Thymus (tissue), 11 donors: ENCODE results near the gene FNBP1L. TPM values are rescaled to one million over a fixed set of nuclear protein-coding genes. Genes with fewer than 3 reads are reported as not detected.
"Not testable (repeated sequence)": the region's sequence is repeated elsewhere in the genome, so short reads cannot be mapped to it uniquely, and the experiment has no call there.

ENCODE experiments used
- DNase-seq, 9 donors: peaks; one replicate each; pipeline ENCODE4 v3.0.0-alpha.2; 2013; ENCODE audit warnings: low spot score in 9 of 9, low read depth in 6 of 9, missing footprints in 1 of 9
- H3K27ac ChIP-seq, 2 donors: one replicate each; pipeline ENCODE4 v1.5.1; 2013; ENCODE audit warnings: control low read depth in 1 of 2, low read depth in 1 of 2, low read length in 1 of 2, mild to moderate bottlenecking in 1 of 2, moderate library complexity in 1 of 2
- H3K27me3 ChIP-seq, 2 donors: one replicate each; pipeline ENCODE4 v1.5.1; 2013; ENCODE audit warnings: low read length in 1 of 2; ENCODE audit not compliant: control insufficient read depth in 2 of 2, insufficient read depth in 1 of 2
- H3K36me3 ChIP-seq, 2 donors: one replicate each; pipeline ENCODE4 v1.5.1; 2013; ENCODE audit warnings: low read length in 1 of 2, mild to moderate bottlenecking in 1 of 2, moderate library complexity in 1 of 2; ENCODE audit not compliant: control insufficient read depth in 2 of 2, insufficient read depth in 2 of 2
- H3K4me1 ChIP-seq, 2 donors: one replicate each; pipeline ENCODE4 v1.5.1; 2013; ENCODE audit warnings: low read length in 2 of 2; ENCODE audit not compliant: control insufficient read depth in 2 of 2, insufficient read depth in 2 of 2
- H3K4me3 ChIP-seq, 2 donors: one replicate each; pipeline ENCODE4 v1.5.1; 2013; ENCODE audit warnings: low read length in 2 of 2, control low read depth in 1 of 2, mild to moderate bottlenecking in 1 of 2
- H3K9me3 ChIP-seq, 2 donors: one replicate each; pipeline ENCODE4 v1.5.1; 2013; ENCODE audit warnings: low read length in 1 of 2, mild to moderate bottlenecking in 1 of 2; ENCODE audit not compliant: control insufficient read depth in 2 of 2, insufficient read depth in 1 of 2
- WGBS: extraction: QIAGEN DNeasy Blood & Tissue Kit; methylation state at CpG from one replicate; pipeline ENCODE4 v1.1.7; 2013; 5-methylcytosine and 5-hydroxymethylcytosine counted together
- polyA plus RNA-seq: library from polyadenylated mRNA; stranded (reverse); fragments of 200-250 nt; gene quantifications from one replicate; pipeline ENCODE4 v1.2.3, GENCODE V29; 2013
- total RNA-seq: library from RNA; stranded (reverse); fragments of 120-200 nt; gene quantifications from one replicate; pipeline ENCODE4 v1.2.4, GENCODE V29; 2013
- donor health status: healthy.

The FNBP1L gene
- total and polyA plus RNA-seq, 2 donors = 8.9 to 13.1 TPM

- Histone ChIP-seq H3K9me3 (no peaks in the 10 kb centered on the region), H3K4me1 (no peaks in the 10 kb centered on the region), H3K27ac (no peak overlapping the region), H3K27me3 (no peaks in the 10 kb centered on the region), H3K4me3 (no peak overlapping the region), H3K36me3 (no peaks in the 10 kb centered on the region)
- over 99% methylated on average over 3 of the region's 3 CpGs for WGBS
- DNase-seq = no peak
These were observed 98.4 kb downstream of the FNBP1L start for GRCh38 chr1:93546162-93546863.

- H3K27me3 ChIP-seq = no peaks in the 10 kb centered on the region
- H3K36me3 ChIP-seq = no peaks in the 10 kb centered on the region
- WGBS = 95% methylated on average over 1 of the region's 1 CpG
These were observed 101.2 kb downstream of the FNBP1L start for GRCh38 chr1:93549131-93549530.

DNA sequence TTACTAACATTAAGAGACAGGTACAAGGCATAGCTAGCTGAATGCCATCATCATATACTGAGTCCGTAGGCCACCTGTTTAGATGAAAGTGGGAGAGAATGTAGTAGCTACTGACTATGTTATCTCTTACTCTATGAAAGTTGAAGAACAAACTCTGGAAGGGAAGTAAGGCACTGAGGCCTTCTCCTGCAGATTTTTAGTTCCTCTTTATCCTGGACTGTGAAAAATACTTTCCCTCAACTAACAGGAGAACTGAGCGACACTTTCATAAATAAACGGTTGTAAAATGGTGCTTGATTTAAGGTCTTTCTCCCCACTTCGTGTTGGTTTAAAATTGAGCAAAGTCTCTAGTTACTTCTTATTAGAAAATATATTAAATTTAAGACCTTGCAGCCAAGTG lies 101.9 kb downstream of the FNBP1L start:
- 76% methylated on average over 4 of the region's 4 CpGs for WGBS
- Histone ChIP-seq H3K27ac (no peak overlapping the region), H3K36me3 (no peaks in the 10 kb centered on the region), H3K9me3 (no peaks in the 10 kb centered on the region), H3K27me3 (no peaks in the 10 kb centered on the region), H3K4me3 (no peak overlapping the region), H3K4me1 (peaks cover 0 to 6% of the 10 kb centered on the region in 2 donors)
- DNase-seq = no peak

More at GRCh38 chr1:93549131-93549530, 101.2 kb downstream of the FNBP1L start:
- peaks cover 0 to 5% of the 10 kb centered on the region in 2 donors for H3K4me1 ChIP-seq
- no peak for DNase-seq
- no peaks in the 10 kb centered on the region for H3K9me3 ChIP-seq
- H3K27ac ChIP-seq = no peak overlapping the region
- H3K4me3 ChIP-seq = no peak overlapping the region

- 71% methylated on average over 9 of the region's 9 CpGs for WGBS
- H3K27ac ChIP-seq = peak overlapping the region in 1 of 2 donors; percentile 8
- no peaks in the 10 kb centered on the region for H3K9me3 ChIP-seq
- H3K27me3 ChIP-seq = no peaks in the 10 kb centered on the region
- H3K4me3 ChIP-seq = no peak overlapping the region
- peak in 6 of 9 donors; percentile 10 to 54 (median 26) for DNase-seq
- peaks cover 0 to 8% of the 10 kb centered on the region in 2 donors for H3K4me1 ChIP-seq
- H3K36me3 ChIP-seq = no peaks in the 10 kb centered on the region
These were observed 105.0 kb downstream of the FNBP1L start for GRCh38 chr1:93552741-93553455.

- not testable (repeated sequence) for H3K9me3 ChIP-seq, H3K27me3 ChIP-seq, H3K4me1 ChIP-seq, H3K4me3 ChIP-seq, H3K27ac ChIP-seq, H3K36me3 ChIP-seq
- peak in 1 of 9 donors; percentile 22 for DNase-seq
- 52% methylated on average over 4 of the region's 4 CpGs for WGBS
These were observed 106.1 kb downstream of the FNBP1L start for GRCh38 chr1:93553886-93554490.

- H3K27ac ChIP-seq = no peak overlapping the region
- no peak for DNase-seq
- 48% methylated on average over 7 of the region's 7 CpGs for WGBS
These were observed 107.3 kb downstream of the FNBP1L start for GRCh38 chr1:93554883-93555872.

GRCh38 chr1:93556291-93556690 lies 108.4 kb downstream of the FNBP1L start:
- no peak for DNase-seq
- no peaks in the 10 kb centered on the region for H3K9me3 ChIP-seq
- no peak overlapping the region for H3K27ac ChIP-seq
- 92% methylated on average over 2 of the region's 2 CpGs for WGBS
- no peaks in the 10 kb centered on the region for H3K27me3 ChIP-seq
- no peaks in the 10 kb centered on the region for H3K36me3 ChIP-seq
- no peak overlapping the region for H3K4me3 ChIP-seq
- H3K4me1 ChIP-seq = peaks cover 0 to 8% of the 10 kb centered on the region in 2 donors

More at GRCh38 chr1:93554883-93555872, 107.3 kb downstream of the FNBP1L start:
- no peaks in the 10 kb centered on the region for H3K9me3 ChIP-seq
- H3K36me3 ChIP-seq = no peaks in the 10 kb centered on the region
- no peak overlapping the region for H3K4me3 ChIP-seq
- peaks cover 0 to 8% of the 10 kb centered on the region in 2 donors for H3K4me1 ChIP-seq
- H3K27me3 ChIP-seq = no peaks in the 10 kb centered on the region

- H3K36me3 ChIP-seq = no peaks in the 10 kb centered on the region
- no peak overlapping the region for H3K4me3 ChIP-seq
- H3K4me1 ChIP-seq = peaks cover 0 to 3% of the 10 kb centered on the region in 2 donors
- H3K27ac ChIP-seq = no peak overlapping the region
- no peak for DNase-seq
- 58% methylated on average over 2 of the region's 2 CpGs for WGBS
- no peaks in the 10 kb centered on the region for H3K27me3 ChIP-seq
- no peaks in the 10 kb centered on the region for H3K9me3 ChIP-seq
These were observed 111.1 kb downstream of the FNBP1L start for GRCh38 chr1:93559045-93559444.
